WTC11 (cell line): ENCODE results near the gene MYBPHL. TPM values are rescaled to one million over a fixed set of nuclear protein-coding genes. Genes with fewer than 3 reads are reported as not detected.

ENCODE experiments used
- ATAC-seq: fragments of 200-7000 bp; cut with Tn5 transposase; 2 replicates; pipeline ENCODE4 v1.10.0; 2021; ENCODE audit warnings: mild to moderate bottlenecking, moderate library complexity
- CTCF ChIA-PET: fragments of 300-600 bp; sonication (Branson Sonifier 250); formaldehyde crosslinking; loops from one replicate; lab custom pipeline; 2021; ENCODE audit warnings: antibody characterized with exemption; lab: Charles Lee
- POLR2A ChIA-PET: fragments of 350-600 bp; sonication (Branson Sonifier 250); formaldehyde crosslinking; loops from one replicate; lab custom pipeline; 2021; ENCODE audit warnings: antibody characterized with exemption; lab: Charles Lee
- DNase-seq: peaks from one replicate; pipeline ENCODE4 v3.0.0; 2021; ENCODE audit warnings: low spot score
- H3K27ac Mint-ChIP-seq: 2 replicates; pipeline ENCODE4 v1.8.0; 2021; ENCODE audit warnings: mixed read lengths
- H3K27me3 Mint-ChIP-seq: 2 replicates; pipeline ENCODE4 v1.8.0; 2021; ENCODE audit warnings: low read depth, mild to moderate bottlenecking, moderate library complexity, mixed read lengths
- H3K36me3 Mint-ChIP-seq: 2 replicates; pipeline ENCODE4 v1.8.0; 2021; ENCODE audit warnings: mixed read lengths
- H3K4me1 Mint-ChIP-seq: 2 replicates; pipeline ENCODE4 v1.8.0; 2022; ENCODE audit warnings: mixed read lengths
- H3K4me3 Mint-ChIP-seq: 2 replicates; pipeline ENCODE4 v1.8.0; 2021; ENCODE audit warnings: mild to moderate bottlenecking, moderate library complexity, mixed read lengths
- H3K9me3 Mint-ChIP-seq: 2 replicates; pipeline ENCODE4 v1.8.0; 2021; ENCODE audit warnings: mixed read lengths
- ATF2 ChIP-seq: sonication (generic); formaldehyde crosslinking; IDR thresholded peaks from 2 replicates; pipeline ENCODE4 v1.8.1; 2022; ENCODE audit warnings: low read depth, missing genetic modification reagents, borderline replicate concordance
- FOXK1 ChIP-seq: sonication (generic); formaldehyde crosslinking; IDR thresholded peaks from 2 replicates; pipeline ENCODE4 v1.8.0; 2022; ENCODE audit warnings: mild to moderate bottlenecking, moderate library complexity, missing genetic modification reagents
- IRF2 ChIP-seq: sonication (generic); formaldehyde crosslinking; IDR thresholded peaks from 2 replicates; pipeline ENCODE4 v1.8.0; 2022; ENCODE audit warnings: low read depth, missing genetic modification reagents, borderline replicate concordance
- ZNF396 ChIP-seq: fragments of 250-450 bp; sonication (Bioruptor Pico); IDR thresholded peaks from 2 replicates; pipeline ENCODE4 v1.8.0; 2021; ENCODE audit warnings: mild to moderate bottlenecking, moderate library complexity, borderline replicate concordance
- ZNF423 ChIP-seq: fragments of 250-450 bp; sonication (Bioruptor Pico); IDR thresholded peaks from 2 replicates; pipeline ENCODE4 v2.1.2; 2022; ENCODE audit warnings: mild to moderate bottlenecking, moderate library complexity
- ZSCAN18 ChIP-seq: fragments of 250-450 bp; sonication (Bioruptor Pico); IDR thresholded peaks from 2 replicates; pipeline ENCODE4 v2.1.2; 2022; ENCODE audit warnings: mild to moderate bottlenecking, moderate library complexity
- total RNA-seq: library from RNA; stranded (reverse); gene quantifications from 3 replicates; pipeline ENCODE4 v1.2.3, GENCODE V29; 2021
- TF ChIP-seq, protein P1 (sequence below): sonication (generic); formaldehyde crosslinking; IDR thresholded peaks from 2 replicates; pipeline ENCODE4 v1.8.1; 2022; ENCODE audit warnings: low read depth, mild to moderate bottlenecking, moderate library complexity, missing genetic modification reagents, borderline replicate concordance
- TF ChIP-seq, protein P2 (sequence below): fragments of 250-450 bp; sonication (Bioruptor Pico); IDR thresholded peaks from 2 replicates; pipeline ENCODE4 v1.9.0; 2021; ENCODE audit warnings: mild to moderate bottlenecking
- TF ChIP-seq, protein P3 (sequence below): fragments of 250-450 bp; sonication (Bioruptor Pico); IDR thresholded peaks from 2 replicates; pipeline ENCODE4 v1.9.0; 2021; ENCODE audit warnings: mild to moderate bottlenecking
- TF ChIP-seq, protein P4 (sequence below): sonication (generic); formaldehyde crosslinking; IDR thresholded peaks from 2 replicates; pipeline ENCODE4 v1.8.1; 2023; ENCODE audit warnings: mild to moderate bottlenecking, missing genetic modification reagents

MYBPHL gene
- total RNA-seq, 1 experiment from 2014 or later, result 1.2 TPM

- ChIA-PET POLR2A (interaction anchor here (1.3 kb wide), 1 partner anchor 48 kb away, joined by 3 read pairs; the partner anchor contains the start of gene SORT1), CTCF (interaction anchor here (1.3 to 1.6 kb wide), 2 partner anchors 21 to 48 kb away, joined by 3 to 5 read pairs; partner anchors contain the start of gene SORT1)
- DNase-seq, result no peak
- H3K27ac Mint-ChIP-seq, result no peak overlapping the region
- TF ChIP-seq, protein P1, sequence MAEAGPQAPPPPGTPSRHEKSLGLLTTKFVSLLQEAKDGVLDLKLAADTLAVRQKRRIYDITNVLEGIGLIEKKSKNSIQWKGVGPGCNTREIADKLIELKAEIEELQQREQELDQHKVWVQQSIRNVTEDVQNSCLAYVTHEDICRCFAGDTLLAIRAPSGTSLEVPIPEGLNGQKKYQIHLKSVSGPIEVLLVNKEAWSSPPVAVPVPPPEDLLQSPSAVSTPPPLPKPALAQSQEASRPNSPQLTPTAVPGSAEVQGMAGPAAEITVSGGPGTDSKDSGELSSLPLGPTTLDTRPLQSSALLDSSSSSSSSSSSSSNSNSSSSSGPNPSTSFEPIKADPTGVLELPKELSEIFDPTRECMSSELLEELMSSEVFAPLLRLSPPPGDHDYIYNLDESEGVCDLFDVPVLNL (CRISPR knock-in tag), result no peak
- no peak for TF ChIP-seq IRF2 (CRISPR knock-in tag)
- TF ChIP-seq, protein P2, sequence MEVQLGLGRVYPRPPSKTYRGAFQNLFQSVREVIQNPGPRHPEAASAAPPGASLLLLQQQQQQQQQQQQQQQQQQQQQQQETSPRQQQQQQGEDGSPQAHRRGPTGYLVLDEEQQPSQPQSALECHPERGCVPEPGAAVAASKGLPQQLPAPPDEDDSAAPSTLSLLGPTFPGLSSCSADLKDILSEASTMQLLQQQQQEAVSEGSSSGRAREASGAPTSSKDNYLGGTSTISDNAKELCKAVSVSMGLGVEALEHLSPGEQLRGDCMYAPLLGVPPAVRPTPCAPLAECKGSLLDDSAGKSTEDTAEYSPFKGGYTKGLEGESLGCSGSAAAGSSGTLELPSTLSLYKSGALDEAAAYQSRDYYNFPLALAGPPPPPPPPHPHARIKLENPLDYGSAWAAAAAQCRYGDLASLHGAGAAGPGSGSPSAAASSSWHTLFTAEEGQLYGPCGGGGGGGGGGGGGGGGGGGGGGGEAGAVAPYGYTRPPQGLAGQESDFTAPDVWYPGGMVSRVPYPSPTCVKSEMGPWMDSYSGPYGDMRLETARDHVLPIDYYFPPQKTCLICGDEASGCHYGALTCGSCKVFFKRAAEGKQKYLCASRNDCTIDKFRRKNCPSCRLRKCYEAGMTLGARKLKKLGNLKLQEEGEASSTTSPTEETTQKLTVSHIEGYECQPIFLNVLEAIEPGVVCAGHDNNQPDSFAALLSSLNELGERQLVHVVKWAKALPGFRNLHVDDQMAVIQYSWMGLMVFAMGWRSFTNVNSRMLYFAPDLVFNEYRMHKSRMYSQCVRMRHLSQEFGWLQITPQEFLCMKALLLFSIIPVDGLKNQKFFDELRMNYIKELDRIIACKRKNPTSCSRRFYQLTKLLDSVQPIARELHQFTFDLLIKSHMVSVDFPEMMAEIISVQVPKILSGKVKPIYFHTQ (CRISPR knock-in tag), result no peak
- H3K27me3 Mint-ChIP-seq, result no peaks in the 10 kb centered on the region
- no peak for ATAC-seq
- peaks cover 40% of the 10 kb centered on the region for H3K36me3 Mint-ChIP-seq
- no peak overlapping the region for H3K4me3 Mint-ChIP-seq
- no peaks in the 10 kb centered on the region for H3K9me3 Mint-ChIP-seq
- H3K4me1 Mint-ChIP-seq, result no peaks in the 10 kb centered on the region
These were observed 43.4 kb upstream of the MYBPHL start for GRCh38 chr1:109350182-109350581.

DNA sequence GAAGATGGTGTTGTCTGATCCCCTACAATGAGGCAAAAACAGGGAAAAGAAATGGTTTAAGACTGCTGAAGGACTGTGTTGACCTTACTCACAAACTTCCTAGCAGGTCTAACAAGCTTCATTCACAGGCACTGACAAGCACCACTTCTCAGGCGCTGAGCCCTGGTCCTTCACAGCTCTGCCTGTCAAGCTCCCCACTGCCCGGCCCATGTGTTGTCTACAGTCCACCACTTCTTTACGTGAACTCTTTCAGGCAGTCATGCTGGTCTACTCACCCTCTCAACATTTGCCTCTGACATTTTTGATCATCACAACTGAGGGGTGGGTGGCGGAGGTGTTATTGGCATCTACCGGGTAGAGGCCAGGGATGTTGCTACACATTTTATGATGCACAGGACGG, 40.7 kb upstream of the MYBPHL start:
- Mint-ChIP-seq H3K9me3 (no peaks in the 10 kb centered on the region), H3K4me3 (no peak overlapping the region), H3K4me1 (no peaks in the 10 kb centered on the region), H3K27ac (no peak overlapping the region), H3K36me3 (peaks cover 38% of the 10 kb centered on the region), H3K27me3 (no peaks in the 10 kb centered on the region)
- DNase-seq (no peak), ATAC-seq (no peak)
- TF ChIP-seq, protein P3, sequence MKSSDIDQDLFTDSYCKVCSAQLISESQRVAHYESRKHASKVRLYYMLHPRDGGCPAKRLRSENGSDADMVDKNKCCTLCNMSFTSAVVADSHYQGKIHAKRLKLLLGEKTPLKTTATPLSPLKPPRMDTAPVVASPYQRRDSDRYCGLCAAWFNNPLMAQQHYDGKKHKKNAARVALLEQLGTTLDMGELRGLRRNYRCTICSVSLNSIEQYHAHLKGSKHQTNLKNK, result no peak
- TF ChIP-seq ZSCAN18, result no peak
- no peak for TF ChIP-seq ATF2 (CRISPR knock-in tag)
- TF ChIP-seq FOXK1 (CRISPR knock-in tag), result no peak
- no peak for TF ChIP-seq ZNF396
- TF ChIP-seq ZNF423 (CRISPR knock-in tag), result no peak
- TF ChIP-seq, protein P4, sequence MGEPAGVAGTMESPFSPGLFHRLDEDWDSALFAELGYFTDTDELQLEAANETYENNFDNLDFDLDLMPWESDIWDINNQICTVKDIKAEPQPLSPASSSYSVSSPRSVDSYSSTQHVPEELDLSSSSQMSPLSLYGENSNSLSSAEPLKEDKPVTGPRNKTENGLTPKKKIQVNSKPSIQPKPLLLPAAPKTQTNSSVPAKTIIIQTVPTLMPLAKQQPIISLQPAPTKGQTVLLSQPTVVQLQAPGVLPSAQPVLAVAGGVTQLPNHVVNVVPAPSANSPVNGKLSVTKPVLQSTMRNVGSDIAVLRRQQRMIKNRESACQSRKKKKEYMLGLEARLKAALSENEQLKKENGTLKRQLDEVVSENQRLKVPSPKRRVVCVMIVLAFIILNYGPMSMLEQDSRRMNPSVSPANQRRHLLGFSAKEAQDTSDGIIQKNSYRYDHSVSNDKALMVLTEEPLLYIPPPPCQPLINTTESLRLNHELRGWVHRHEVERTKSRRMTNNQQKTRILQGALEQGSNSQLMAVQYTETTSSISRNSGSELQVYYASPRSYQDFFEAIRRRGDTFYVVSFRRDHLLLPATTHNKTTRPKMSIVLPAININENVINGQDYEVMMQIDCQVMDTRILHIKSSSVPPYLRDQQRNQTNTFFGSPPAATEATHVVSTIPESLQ (CRISPR knock-in tag), result no peak
- TF ChIP-seq IRF2 (CRISPR knock-in tag), result no peak
- ChIA-PET POLR2A (no interaction called here), CTCF (interaction anchor here (1.5 kb wide), 1 partner anchor 51 kb away, joined by 10 read pairs; the partner anchor contains the start of gene SORT1)
